ENCODE measurements around the gene DHX34.

The DHX34 gene

DNA sequence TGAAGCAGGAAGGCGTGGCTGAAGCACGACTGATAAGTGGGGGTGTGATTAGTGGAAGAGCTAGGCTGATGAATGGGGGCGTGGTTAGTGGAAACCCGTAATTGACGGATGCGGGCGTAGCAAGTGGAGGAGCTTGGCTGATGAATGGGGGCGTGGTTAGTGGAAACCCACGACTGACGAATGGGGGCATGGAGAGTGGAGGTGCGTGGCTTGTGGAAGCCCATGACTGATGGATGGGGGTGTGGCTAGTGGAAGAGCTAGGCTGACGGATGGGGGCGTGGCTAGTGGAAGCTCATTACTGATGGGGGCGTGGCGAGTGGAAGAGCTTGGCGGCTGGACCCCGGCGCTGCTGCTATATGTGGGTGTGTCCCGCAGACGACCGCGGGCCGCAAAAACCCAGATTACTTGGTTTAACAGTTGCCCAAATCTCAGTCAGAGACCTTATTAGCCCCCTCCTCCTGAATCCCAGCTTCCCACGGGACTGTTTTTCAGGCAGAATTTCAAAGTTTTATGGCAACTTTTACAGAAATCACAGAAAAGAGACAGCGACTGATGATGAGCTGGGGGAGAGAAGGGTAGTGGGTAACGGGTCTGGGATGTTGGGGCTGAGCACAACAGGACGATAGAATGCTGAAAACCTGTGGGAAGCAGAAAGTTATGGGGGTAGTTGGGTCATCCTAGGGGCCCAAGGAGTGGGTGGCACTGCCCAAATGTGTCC is 79.2 kb downstream of the DHX34 start:
- Mint-ChIP-seq H3K4me1 (peaks cover 34% of the 10 kb centered on the region), H3K36me3 (no peaks in the 10 kb centered on the region), H3K4me3 (no peak overlapping the region), H3K27me3 (peaks cover 15% of the 10 kb centered on the region), H3K27ac (no peak overlapping the region), H3K9me3 (peaks cover 5% of the 10 kb centered on the region)
- CTCF ChIA-PET = interaction anchor here (0.6 to 2.7 kb wide), 32 partner anchors 8 to 1113 kb away, joined by 3 to 21 read pairs (median 3); partner anchors contain the start of genes DHX34, EHD2 and KPTN
- DNase-seq = peak; percentile 91

DNA sequence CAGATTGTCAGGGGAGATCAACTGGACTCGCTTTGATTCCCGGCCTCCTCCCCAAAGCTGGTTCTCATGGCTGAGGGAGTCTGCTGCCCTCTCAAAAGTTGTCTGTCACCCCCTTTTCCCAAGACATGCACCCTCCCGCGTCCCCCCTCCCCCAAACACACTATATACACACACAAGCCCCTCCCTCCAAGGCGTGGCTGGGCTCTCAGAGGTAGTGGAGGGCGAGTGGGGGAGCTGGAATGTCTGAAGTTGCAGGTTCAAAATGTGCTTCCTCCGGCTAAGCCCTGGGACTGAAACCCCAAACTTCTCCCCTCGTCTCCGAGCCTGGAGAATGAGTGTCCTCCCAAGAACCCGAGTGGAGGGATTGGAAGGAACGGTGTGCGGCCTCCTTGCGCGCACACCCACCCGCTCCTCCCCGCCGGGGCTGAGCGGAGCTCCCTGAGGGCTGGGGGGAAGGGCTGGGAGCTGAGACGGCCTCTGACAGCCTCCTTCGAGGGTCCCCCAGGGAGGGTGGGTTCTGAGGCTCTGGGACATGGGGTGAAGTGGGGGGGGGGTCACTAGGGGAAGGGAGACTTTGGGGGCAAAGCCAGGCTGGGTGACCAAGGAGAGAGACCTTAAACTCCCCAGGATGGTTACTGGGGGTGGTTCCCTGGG is 80.2 kb downstream of the DHX34 start:
- Mint-ChIP-seq H3K4me3 (no peak overlapping the region), H3K9me3 (peaks cover 5% of the 10 kb centered on the region), H3K4me1 (peaks cover 44% of the 10 kb centered on the region), H3K27ac (no peak overlapping the region), H3K36me3 (no peaks in the 10 kb centered on the region), H3K27me3 (peaks cover 18% of the 10 kb centered on the region)
- DNase-seq = no peak
- CTCF ChIA-PET = interaction anchor here (0.7 to 2.7 kb wide), 13 partner anchors 7 to 284 kb away, joined by 3 to 21 read pairs (median 9); partner anchors contain the start of genes DHX34 and EHD2

DNA sequence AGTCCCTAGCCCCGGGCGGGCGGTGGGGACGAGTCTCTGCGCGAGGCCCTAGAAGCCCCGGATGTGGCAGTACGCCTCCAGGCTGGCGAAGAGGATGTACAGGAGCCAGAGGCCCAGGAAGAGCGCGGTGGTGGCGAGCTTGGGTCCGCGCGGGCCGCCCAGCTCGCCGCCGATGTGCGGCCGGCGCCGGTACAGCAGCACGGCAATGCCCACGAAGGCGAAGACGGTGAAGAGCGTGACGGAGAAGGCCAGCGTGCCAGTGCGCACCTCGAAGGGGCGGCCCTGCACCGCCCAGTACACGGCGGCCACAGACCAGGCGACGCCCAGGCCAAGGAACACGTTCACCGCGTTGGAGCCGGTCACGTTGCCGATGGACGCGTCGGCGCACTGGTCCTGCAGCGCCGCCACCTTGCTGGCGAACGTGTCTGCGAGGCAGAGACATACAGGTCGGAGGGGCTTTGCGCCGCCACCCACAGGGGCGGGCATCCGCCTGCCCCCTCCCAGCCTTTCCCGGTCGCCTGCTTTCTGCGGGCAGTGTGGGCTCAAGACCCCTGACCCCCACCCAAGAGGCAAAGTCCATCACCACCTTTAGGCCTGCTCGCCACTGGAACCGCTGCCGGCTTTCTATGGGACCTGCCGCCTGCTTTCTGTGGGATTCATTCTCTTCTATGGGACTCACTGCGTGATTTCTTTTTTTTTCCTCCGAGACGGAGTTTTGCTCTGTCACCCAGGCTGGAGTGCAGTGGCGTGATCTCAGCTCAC is 81.1 kb downstream of the DHX34 start:
- Mint-ChIP-seq H3K4me1 (peaks cover 52% of the 10 kb centered on the region), H3K9me3 (peaks cover 5% of the 10 kb centered on the region), H3K27me3 (peaks cover 24% of the 10 kb centered on the region), H3K27ac (peak overlapping the region; percentile 3), H3K36me3 (no peaks in the 10 kb centered on the region), H3K4me3 (peak overlapping the region; percentile 41)
- peak; percentile 62 for DNase-seq
- CTCF ChIA-PET = interaction anchor here (0.7 to 2.7 kb wide), 4 partner anchors 12 to 283 kb away, joined by 3 to 11 read pairs (median 6); partner anchors contain the start of gene EHD2

DNA sequence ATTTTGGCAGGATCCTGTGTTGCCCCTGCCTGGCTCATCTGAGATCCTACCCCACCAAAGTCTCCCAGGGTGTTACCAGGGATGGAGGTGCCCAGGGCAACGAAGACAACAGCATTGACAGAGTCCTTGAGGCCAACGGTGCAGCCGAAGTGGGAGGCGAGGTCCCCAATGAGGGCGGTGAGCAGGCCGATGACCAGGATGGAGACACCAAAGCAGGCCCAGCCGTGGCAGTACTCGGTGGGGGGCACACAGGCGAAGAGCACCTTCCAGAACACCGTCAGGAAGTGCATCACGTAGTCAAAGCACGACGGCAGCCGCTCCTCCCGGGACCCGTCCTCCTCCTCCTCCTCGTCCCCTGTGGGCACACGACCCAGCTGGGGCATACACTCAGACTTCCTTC is 83.0 kb downstream of the DHX34 start:
- peaks cover 5% of the 10 kb centered on the region for H3K9me3 Mint-ChIP-seq
- H3K27ac Mint-ChIP-seq = no peak overlapping the region
- CTCF ChIA-PET = interaction anchor here (1.2 to 11.1 kb wide), 3 partner anchors 41 to 276 kb away, joined by 3 to 158 read pairs (median 90); partner anchors contain the start of gene EHD2
- H3K4me3 Mint-ChIP-seq = no peak overlapping the region
- no peak for DNase-seq
- peaks cover 30% of the 10 kb centered on the region for H3K27me3 Mint-ChIP-seq
- H3K36me3 Mint-ChIP-seq = no peaks in the 10 kb centered on the region
- peaks cover 71% of the 10 kb centered on the region for H3K4me1 Mint-ChIP-seq

All from activated naive CD4-positive, alpha-beta T cell treated with anti-CD3 and anti-CD28 coated beads, Interleukin-2, amount 10 ng/mL, durations not matched to agents 7 days and 5 days (primary cell).